ENCODE measurements around the gene APOBR. TPM values are rescaled to one million over a fixed set of nuclear protein-coding genes. Genes with fewer than 3 reads are reported as not detected.

Gene APOBR
- total and polyA plus RNA-seq, 2 donors (not counting 3 experiments of a cell fraction or from before 2014, with no cell fraction given), result not detected

GRCh38 chr16:28505489-28506137 lies 11.2 kb downstream of the APOBR start:
- Histone ChIP-seq H2AFZ (ENCODE audit: low read depth, low read length) (no peak overlapping the region), H3K4me1 (ENCODE audit: control insufficient read depth, extremely low read depth, insufficient read depth, low read length) (no peaks in the 10 kb centered on the region), H4K20me1 (replicated peaks; ENCODE audit: control insufficient read depth, extremely low read depth, insufficient read depth, low read length) (no peaks in the 10 kb centered on the region), H3K27ac (ENCODE audit: insufficient read depth, low read depth, low read length) (no peak overlapping the region), H3K4me2 (ENCODE audit: insufficient read depth, low read length) (no peak overlapping the region), H3K36me3 (ENCODE audit: control insufficient read depth in 2 of 2, extremely low read depth in 1 of 2, insufficient read depth in 2 of 2, low read length in 2 of 2) (no peaks in the 10 kb centered on the region), H3K9me1 (replicated peaks; ENCODE audit: control insufficient read depth, extremely low read depth, insufficient read depth, low read length) (no peaks in the 10 kb centered on the region), H3K9ac (replicated peaks; ENCODE audit: extremely low read depth, insufficient read depth, low read length) (no peak overlapping the region), H3K27me3 (ENCODE audit: control insufficient read depth in 2 of 2, insufficient read depth in 2 of 2, low read length in 2 of 2) (no peaks in the 10 kb centered on the region), H3K9me3 (replicated peaks; ENCODE audit: control insufficient read depth, insufficient read depth, low read length) (no peaks in the 10 kb centered on the region), H3K4me3 (replicated peaks in 1 of 3; ENCODE audit: insufficient read depth in 1 of 3, low read depth in 1 of 3, low read length in 3 of 3) (no peak overlapping the region), H3K79me2 (ENCODE audit: control insufficient read depth, insufficient read depth, low read length) (no peaks in the 10 kb centered on the region)
- ChIA-PET POLR2A (no interaction called here), CTCF (no interaction called here)
- no peak for DNase-seq (ENCODE audit: low read depth, low spot score)
- FAIRE-seq, result no peak
- no TSS peak for BruUV-seq (replicated peaks)
- dilution Hi-C loops (cut with MboI; ENCODE audit: extremely low pct_ligation_motif_present, low sequenced_read_pairs), result no loop called here
- intact Hi-C loops (cut with micrococcal nuclease), result no loop called here
- TF ChIP-seq GATA2 (IDR thresholded peaks at IDR 0.05; ENCODE audit: insufficient read depth, insufficient read length, low read depth, low read length), result no peak
- no peak for TF ChIP-seq POLR2A (IDR thresholded peaks at IDR 0.05; ENCODE audit: low read depth, low read length)
- no peak for TF ChIP-seq CTCF (IDR thresholded peaks at IDR 0.05; ENCODE audit: extremely low read depth in 1 of 2, insufficient read depth in 1 of 2, low read depth in 1 of 2, low read length in 2 of 2)
- no peak for TF ChIP-seq EZH2 (IDR thresholded peaks at IDR 0.05; ENCODE audit: borderline replicate concordance, low read depth, low read length, severe bottlenecking)
- no peak for TF ChIP-seq FOS (IDR thresholded peaks at IDR 0.05; ENCODE audit: borderline replicate concordance, insufficient read depth, low read length)
- TF ChIP-seq JUN (IDR thresholded peaks at IDR 0.05; ENCODE audit: borderline replicate concordance, insufficient read depth, insufficient read length, low read depth), result no peak
- no peak for TF ChIP-seq MYC (IDR thresholded peaks at IDR 0.05; ENCODE audit: low read depth, low read length)
- TF ChIP-seq POLR2AphosphoS5 (IDR thresholded peaks at IDR 0.05; ENCODE audit: insufficient read depth, low read depth, low read length), result no peak
- no peak for TF ChIP-seq MAX (IDR thresholded peaks at IDR 0.05; ENCODE audit: insufficient read depth, insufficient read length)

Data from endothelial cell of umbilical vein (primary cell).